Lower lobe of right lung (tissue), 2 donors: ENCODE measurements around the gene SSR1. TPM values are rescaled to one million over a fixed set of nuclear protein-coding genes. Genes with fewer than 3 reads are reported as not detected.

Source experiments
- ATAC-seq, 2 donors: fragments of 200-7000 bp; cut with Tn5 transposase; one replicate each; pipeline ENCODE4 v1.9.1; 2020 to 2022; ENCODE audit warnings: mild to moderate bottlenecking in 2 of 2, moderate library complexity in 2 of 2
- DNase-seq: peaks from one replicate; pipeline ENCODE4 v3.0.0-alpha.2; 2020
- H3K27ac ChIP-seq: fragments of 200-600 bp; one replicate; pipeline ENCODE4 v1.8.0; 2022
- H3K27me3 ChIP-seq: fragments of 200-600 bp; one replicate; pipeline ENCODE4 v1.8.0; 2022; ENCODE audit warnings: low read depth
- H3K36me3 ChIP-seq: fragments of 200-600 bp; one replicate; pipeline ENCODE4 v1.8.0; 2022; ENCODE audit warnings: mild to moderate bottlenecking
- H3K4me1 ChIP-seq: fragments of 200-600 bp; one replicate; pipeline ENCODE4 v1.8.0; 2022
- H3K4me3 ChIP-seq: fragments of 200-600 bp; one replicate; pipeline ENCODE4 v1.8.0; 2022; ENCODE audit warnings: mild to moderate bottlenecking
- H3K9me3 ChIP-seq: fragments of 200-600 bp; one replicate; pipeline ENCODE4 v1.8.0; 2022
- CTCF ChIP-seq: fragments of 200-600 bp; IDR thresholded peaks from one replicate; pipeline ENCODE4 v1.8.0; 2022; ENCODE audit warnings: antibody characterized with exemption, mild to moderate bottlenecking
- intact Hi-C: fragments of 100-400 bp; cut with DNase I; formaldehyde crosslinking; loops from one replicate; pipeline ENCODE4 v1.11.0; 2022
- total RNA-seq: library from RNA; stranded (reverse); fragmentation: NEBNext Ultra II Directional; extraction: Animal tissue kit (Norgen Biotek cat#: 25700); gene quantifications from one replicate; pipeline ENCODE4 v1.2.1, GENCODE V29; 2021
- donor health status: DM: no; HTN: yes; CAD: no; lungs with severe emphysema.

SSR1 gene
- total RNA-seq, 1 donor from 2014 or later, result 127 TPM

- Histone ChIP-seq H3K4me1 (no peaks in the 10 kb centered on the region), H3K27me3 (no peaks in the 10 kb centered on the region), H3K36me3 (peaks cover 100% of the 10 kb centered on the region), H3K27ac (no peak overlapping the region), H3K4me3 (no peak overlapping the region), H3K9me3 (no peaks in the 10 kb centered on the region)
- DNase-seq, result no peak
- TF ChIP-seq CTCF, result no peak
- intact Hi-C loops, result no loop called here
- no peak for ATAC-seq
Measured at GRCh38 chr6:7298113-7298512, 14.9 kb downstream of the SSR1 start.

GRCh38 chr6:7296602-7297001 is 16.4 kb downstream of the SSR1 start:
- no peaks in the 10 kb centered on the region for H3K27me3 ChIP-seq
- no peaks in the 10 kb centered on the region for H3K4me1 ChIP-seq
- no peak overlapping the region for H3K4me3 ChIP-seq
- DNase-seq, result no peak
- ATAC-seq, result no peak
- TF ChIP-seq CTCF, result no peak
- intact Hi-C loops, result no loop called here
- H3K36me3 ChIP-seq, result peaks cover 100% of the 10 kb centered on the region
- no peaks in the 10 kb centered on the region for H3K9me3 ChIP-seq
- no peak overlapping the region for H3K27ac ChIP-seq

GRCh38 chr6:7295916-7296315 is 17.1 kb downstream of the SSR1 start:
- ATAC-seq (no peak), DNase-seq (no peak)
- Histone ChIP-seq H3K27me3 (no peaks in the 10 kb centered on the region), H3K36me3 (peaks cover 100% of the 10 kb centered on the region), H3K9me3 (no peaks in the 10 kb centered on the region), H3K27ac (no peak overlapping the region), H3K4me1 (no peaks in the 10 kb centered on the region), H3K4me3 (no peak overlapping the region)
- intact Hi-C loops, result no loop called here
- TF ChIP-seq CTCF, result no peak

GRCh38 chr6:7292596-7293255 is 20.3 kb downstream of the SSR1 start:
- Histone ChIP-seq H3K9me3 (no peaks in the 10 kb centered on the region), H3K4me3 (no peak overlapping the region), H3K27me3 (no peaks in the 10 kb centered on the region), H3K27ac (no peak overlapping the region), H3K36me3 (peaks cover 98% of the 10 kb centered on the region), H3K4me1 (no peaks in the 10 kb centered on the region)
- no peak for ATAC-seq
- no peak for TF ChIP-seq CTCF
- no peak for DNase-seq
- intact Hi-C loops, result no loop called here

- Histone ChIP-seq H3K36me3 (peaks cover 95% of the 10 kb centered on the region), H3K27me3 (no peaks in the 10 kb centered on the region), H3K9me3 (no peaks in the 10 kb centered on the region), H3K27ac (no peak overlapping the region), H3K4me3 (no peak overlapping the region), H3K4me1 (no peaks in the 10 kb centered on the region)
- no peak for ATAC-seq
- intact Hi-C loops, result no loop called here
- no peak for TF ChIP-seq CTCF
- DNase-seq, result no peak
Measured at GRCh38 chr6:7290079-7290478, 22.9 kb downstream of the SSR1 start.
